Thyroid gland (tissue), 4 donors: ENCODE measurements around the gene HNRNPA0.
A peak's percentile ranks its signal among the peaks of the same experiment; 100 is the strongest.

Source experiments
- POLR2A ChIP-seq, 2 donors: fragments of 450-650 bp; IDR thresholded peaks; one replicate each; pipeline ENCODE4 v1.6.1; 2017; ENCODE audit warnings: antibody characterized with exemption in 2 of 2, mild to moderate bottlenecking in 2 of 2, moderate library complexity in 1 of 2
- TF ChIP-seq, protein P1 (sequence below), 6 experiments: fragments of 200-600 bp in 3 of 6; fragments of 450-650 bp in 3 of 6; sonication (generic) in 3 of 6; IDR thresholded peaks; one replicate each; pipeline ENCODE4 v1.5.1; 2016 to 2019; ENCODE audit warnings: antibody characterized with exemption in 6 of 6, mild to moderate bottlenecking in 2 of 6, inconsistent platforms in 1 of 6, moderate library complexity in 1 of 6

DNA sequence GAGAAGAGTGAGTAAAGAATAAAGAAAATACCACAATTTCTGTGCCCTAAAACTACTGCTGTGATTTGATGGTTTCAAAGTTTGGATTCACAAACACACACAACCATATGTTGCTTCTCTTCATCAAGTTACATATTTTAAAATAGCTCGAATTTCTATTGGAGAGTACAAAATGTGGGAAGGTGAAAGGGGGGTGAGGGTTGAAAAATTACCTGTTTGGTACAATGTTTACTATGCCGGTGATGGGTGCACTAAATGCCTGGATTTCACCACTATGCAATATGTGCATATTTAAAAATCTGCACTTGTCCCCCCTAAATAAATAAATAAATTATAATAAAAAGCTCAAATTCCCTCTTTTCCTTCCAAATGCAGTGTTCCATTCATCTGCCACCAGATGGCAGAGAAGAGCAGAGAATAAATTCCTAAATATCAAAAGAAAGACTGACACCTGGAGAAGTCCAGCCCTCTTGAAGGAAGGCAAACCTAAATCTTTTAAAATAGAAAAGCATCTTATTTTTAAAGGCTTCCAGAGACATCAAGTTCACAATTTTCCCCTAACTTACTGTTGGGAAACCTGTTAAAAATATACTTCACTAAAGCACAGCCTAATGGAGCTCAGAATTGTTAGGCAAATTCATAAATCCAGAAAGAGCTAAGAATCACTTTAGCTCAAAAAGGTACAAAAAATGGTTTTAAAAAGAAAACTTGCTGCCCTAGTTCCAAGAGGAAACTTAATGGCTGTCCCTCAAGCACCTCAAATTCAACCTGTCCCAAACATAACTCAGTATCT, 24.8 kb upstream of the HNRNPA0 start:
- TF ChIP-seq, protein P1, sequence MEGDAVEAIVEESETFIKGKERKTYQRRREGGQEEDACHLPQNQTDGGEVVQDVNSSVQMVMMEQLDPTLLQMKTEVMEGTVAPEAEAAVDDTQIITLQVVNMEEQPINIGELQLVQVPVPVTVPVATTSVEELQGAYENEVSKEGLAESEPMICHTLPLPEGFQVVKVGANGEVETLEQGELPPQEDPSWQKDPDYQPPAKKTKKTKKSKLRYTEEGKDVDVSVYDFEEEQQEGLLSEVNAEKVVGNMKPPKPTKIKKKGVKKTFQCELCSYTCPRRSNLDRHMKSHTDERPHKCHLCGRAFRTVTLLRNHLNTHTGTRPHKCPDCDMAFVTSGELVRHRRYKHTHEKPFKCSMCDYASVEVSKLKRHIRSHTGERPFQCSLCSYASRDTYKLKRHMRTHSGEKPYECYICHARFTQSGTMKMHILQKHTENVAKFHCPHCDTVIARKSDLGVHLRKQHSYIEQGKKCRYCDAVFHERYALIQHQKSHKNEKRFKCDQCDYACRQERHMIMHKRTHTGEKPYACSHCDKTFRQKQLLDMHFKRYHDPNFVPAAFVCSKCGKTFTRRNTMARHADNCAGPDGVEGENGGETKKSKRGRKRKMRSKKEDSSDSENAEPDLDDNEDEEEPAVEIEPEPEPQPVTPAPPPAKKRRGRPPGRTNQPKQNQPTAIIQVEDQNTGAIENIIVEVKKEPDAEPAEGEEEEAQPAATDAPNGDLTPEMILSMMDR (IDR thresholded peaks at IDR 0.05) = peak; percentile 29 to 85 (median 60)
- no peak for TF ChIP-seq POLR2A (IDR thresholded peaks at IDR 0.05)
